Stomach (tissue), 9 donors: ENCODE data around the gene DGLUCY. TPM values are rescaled to one million over a fixed set of nuclear protein-coding genes. Genes with fewer than 3 reads are reported as not detected.

Experiments
- DNase-seq, 2 donors: peaks; one replicate each; pipeline versions ENCODE4 v3.0.0 to v3.0.0-alpha.2; 2013 to 2019
- H3K27ac ChIP-seq, 5 donors: fragments of 200-600 bp in 4 of 5; sonication (generic) in 4 of 5; one replicate each; pipeline ENCODE4 v1.5.1; 2013 to 2019; ENCODE audit warnings: mild to moderate bottlenecking in 1 of 5, moderate library complexity in 1 of 5
- H3K27me3 ChIP-seq, 3 donors: fragments of 200-600 bp; sonication (generic); one replicate each; pipeline ENCODE4 v1.5.1; 2017 to 2019; ENCODE audit warnings: mixed run types in 1 of 3
- H3K36me3 ChIP-seq, 4 donors: fragments of 200-600 bp; sonication (generic); 1 replicate in 3 of 4; 2 replicates in 1 of 4; pipeline ENCODE4 v1.5.1; 2016 to 2019
- H3K4me1 ChIP-seq, 4 donors: fragments of 200-600 bp; sonication (generic); one replicate each; pipeline ENCODE4 v1.5.1; 2016 to 2019
- H3K4me3 ChIP-seq, 4 donors: fragments of 200-600 bp; sonication (generic) in 3 of 4; one replicate each; pipeline ENCODE4 v1.5.1; 2016 to 2019; ENCODE audit warnings: mild to moderate bottlenecking in 1 of 4
- H3K9me3 ChIP-seq, 4 donors: fragments of 200-600 bp; sonication (generic); one replicate each; pipeline ENCODE4 v1.5.1; 2016 to 2019
- EP300 ChIP-seq: sonication (generic); formaldehyde crosslinking; IDR thresholded peaks from one replicate; pipeline ENCODE4 v1.6.1; 2017; ENCODE audit warnings: antibody characterized with exemption
- POLR2A ChIP-seq, 4 donors: fragments of 450-650 bp; IDR thresholded peaks; one replicate each; pipeline ENCODE4 v1.6.1; 2016; ENCODE audit warnings: antibody characterized with exemption in 4 of 4, control low read depth in 2 of 4, mild to moderate bottlenecking in 1 of 4, moderate library complexity in 1 of 4
- POLR2AphosphoS5 ChIP-seq, 3 donors: sonication (generic); formaldehyde crosslinking; IDR thresholded peaks; one replicate each; pipeline ENCODE4 v1.6.1; 2016; ENCODE audit warnings: antibody characterized with exemption in 3 of 3
- WGBS, 5 donors: extraction: QIAGEN DNeasy Blood & Tissue Kit in 3 of 5; methylation state at CpG; one replicate each; pipeline versions ENCODE4 v1.1.5 to v1.1.7; 2013 to 2018; 5-methylcytosine and 5-hydroxymethylcytosine counted together
- intact Hi-C: fragments of 100-400 bp; cut with DNase I; formaldehyde crosslinking; loops from one replicate; pipeline ENCODE4 v1.15.1; 2023; ENCODE audit warnings: low total_unique reads
- polyA plus RNA-seq, 3 donors: library from polyadenylated mRNA; stranded (reverse); fragments of 200-250 nt; gene quantifications; one replicate each; pipeline ENCODE4 v1.2.3, GENCODE V29; 2013
- total RNA-seq, 5 donors: library from RNA; depleted of rRNA; stranded (reverse); fragments of >200 nt; gene quantifications; one replicate each; pipeline versions ENCODE4 v1.1.0 to v1.2.3, GENCODE V29; 2014 to 2016
- TF ChIP-seq, protein P1 (sequence below), 7 experiments: fragments of 450-650 bp in 4 of 7; fragments of 200-600 bp in 3 of 7; sonication (generic) in 3 of 7; IDR thresholded peaks; one replicate each; pipeline ENCODE4 v1.5.1; 2016 to 2019; ENCODE audit warnings: antibody characterized with exemption in 7 of 7, control low read depth in 2 of 7, mild to moderate bottlenecking in 1 of 7
- donor health status: healthy with polysubstance abuse.
- donor health status: Bipolar disorder and iron deficiency.
- donor health status: healthy.

The DGLUCY gene
- total and polyA plus RNA-seq, 8 donors: 24.1 to 122 (median 67.1) TPM

GRCh38 chr14:91098591-91098990 lies 15.3 kb upstream of the DGLUCY start:
- no peak for DNase-seq
- H3K4me3 ChIP-seq: no peak overlapping the region
- intact Hi-C loops: no loop called here
- no peaks in the 10 kb centered on the region for H3K36me3 ChIP-seq
- no peaks in the 10 kb centered on the region for H3K9me3 ChIP-seq
- no peak overlapping the region for H3K27ac ChIP-seq
- TF ChIP-seq POLR2A (IDR thresholded peaks at IDR 0.05) (no peak), POLR2AphosphoS5 (IDR thresholded peaks at IDR 0.05) (no peak), EP300 (no peak)
- TF ChIP-seq, protein P1, sequence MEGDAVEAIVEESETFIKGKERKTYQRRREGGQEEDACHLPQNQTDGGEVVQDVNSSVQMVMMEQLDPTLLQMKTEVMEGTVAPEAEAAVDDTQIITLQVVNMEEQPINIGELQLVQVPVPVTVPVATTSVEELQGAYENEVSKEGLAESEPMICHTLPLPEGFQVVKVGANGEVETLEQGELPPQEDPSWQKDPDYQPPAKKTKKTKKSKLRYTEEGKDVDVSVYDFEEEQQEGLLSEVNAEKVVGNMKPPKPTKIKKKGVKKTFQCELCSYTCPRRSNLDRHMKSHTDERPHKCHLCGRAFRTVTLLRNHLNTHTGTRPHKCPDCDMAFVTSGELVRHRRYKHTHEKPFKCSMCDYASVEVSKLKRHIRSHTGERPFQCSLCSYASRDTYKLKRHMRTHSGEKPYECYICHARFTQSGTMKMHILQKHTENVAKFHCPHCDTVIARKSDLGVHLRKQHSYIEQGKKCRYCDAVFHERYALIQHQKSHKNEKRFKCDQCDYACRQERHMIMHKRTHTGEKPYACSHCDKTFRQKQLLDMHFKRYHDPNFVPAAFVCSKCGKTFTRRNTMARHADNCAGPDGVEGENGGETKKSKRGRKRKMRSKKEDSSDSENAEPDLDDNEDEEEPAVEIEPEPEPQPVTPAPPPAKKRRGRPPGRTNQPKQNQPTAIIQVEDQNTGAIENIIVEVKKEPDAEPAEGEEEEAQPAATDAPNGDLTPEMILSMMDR (IDR thresholded peaks at IDR 0.05): no peak
- no peaks in the 10 kb centered on the region for H3K27me3 ChIP-seq
- WGBS, 5 donors: 70 to 75% (median 72%) methylated on average over 3 of the region's 3 CpGs
- H3K4me1 ChIP-seq: peaks cover 0 to 9% (median 0%) of the 10 kb centered on the region in 4 donors

DNA sequence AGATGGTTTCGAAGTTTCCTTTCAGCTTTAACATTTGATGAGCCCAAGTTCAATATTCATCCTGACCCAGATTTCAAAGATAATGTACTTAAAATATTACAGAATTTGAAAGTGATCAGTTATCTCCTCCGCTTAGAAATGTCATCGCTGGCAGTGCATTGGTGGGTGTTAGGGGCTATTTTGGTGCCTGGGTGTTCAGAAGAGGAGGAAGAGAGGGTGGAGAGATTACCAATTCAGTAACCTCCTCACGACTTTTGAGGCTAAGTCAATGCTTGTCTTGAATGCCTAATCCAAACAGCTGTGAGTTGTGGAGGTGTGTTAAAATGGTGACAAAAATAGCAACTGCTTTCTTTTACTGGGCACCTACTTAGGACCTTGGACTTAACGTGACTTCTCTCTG lies 13.8 kb upstream of the DGLUCY start:
- no peaks in the 10 kb centered on the region for H3K36me3 ChIP-seq
- TF ChIP-seq POLR2AphosphoS5 (IDR thresholded peaks at IDR 0.05) (no peak), EP300 (no peak), POLR2A (IDR thresholded peaks at IDR 0.05) (no peak)
- TF ChIP-seq, protein P1 (IDR thresholded peaks at IDR 0.05): no peak
- H3K4me3 ChIP-seq: no peak overlapping the region
- no peaks in the 10 kb centered on the region for H3K27me3 ChIP-seq
- intact Hi-C loops: no loop called here
- H3K4me1 ChIP-seq: peaks cover 0 to 9% (median 0%) of the 10 kb centered on the region in 4 donors
- 84 to 87% (median 86%) methylated on average over 5 of the region's 5 CpGs for WGBS, 5 donors
- no peak for DNase-seq
- H3K27ac ChIP-seq: no peak overlapping the region
- no peaks in the 10 kb centered on the region for H3K9me3 ChIP-seq

GRCh38 chr14:91103116-91103515 lies 10.8 kb upstream of the DGLUCY start:
- intact Hi-C loops: no loop called here
- TF ChIP-seq, protein P1 (IDR thresholded peaks at IDR 0.05): no peak
- no peak for TF ChIP-seq POLR2AphosphoS5 (IDR thresholded peaks at IDR 0.05)
- no peak for TF ChIP-seq POLR2A (IDR thresholded peaks at IDR 0.05)
- TF ChIP-seq EP300: no peak
- H3K27ac ChIP-seq: no peak overlapping the region

DNA sequence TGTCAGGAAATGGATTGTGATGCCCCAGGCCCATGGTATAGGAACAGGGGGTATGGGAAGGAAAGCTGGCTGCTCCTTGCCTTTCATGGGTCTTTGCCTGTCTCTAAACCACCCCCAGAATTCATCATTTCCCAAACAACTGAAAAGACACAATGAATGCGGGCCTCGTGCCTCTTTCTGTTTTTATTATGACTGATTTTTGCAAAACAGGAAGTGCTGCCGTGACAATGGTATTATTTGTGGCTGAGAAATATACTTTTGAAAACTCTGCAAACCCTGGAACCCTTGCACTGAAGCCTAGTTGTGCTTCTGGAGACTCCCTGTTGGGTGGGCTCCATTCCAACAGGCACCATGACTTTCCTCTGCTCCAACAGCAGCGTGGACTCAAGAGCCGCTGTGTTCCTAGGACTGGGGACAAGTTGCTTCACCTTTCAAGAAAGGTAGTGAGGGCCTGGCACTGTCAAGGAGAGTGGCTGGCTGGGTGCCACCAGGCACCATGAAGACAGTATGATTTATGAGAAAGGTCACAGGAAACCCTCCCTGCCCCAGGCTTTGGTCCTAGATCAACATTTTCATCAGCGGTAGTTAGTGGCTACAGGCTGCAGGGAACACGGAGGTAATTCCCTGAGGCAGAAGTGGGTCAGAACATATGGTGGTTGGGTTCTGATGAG lies 4.8 kb upstream of the DGLUCY start:
- H3K4me1 ChIP-seq: peaks cover 11 to 54% (median 39%) of the 10 kb centered on the region in 4 donors
- peak; percentile 36 to 46 for DNase-seq
- H3K36me3 ChIP-seq: no peaks in the 10 kb centered on the region
- H3K27me3 ChIP-seq: no peaks in the 10 kb centered on the region
- intact Hi-C loops: no loop called here
- peak overlapping the region; percentile 2 to 77 (median 62) for H3K27ac ChIP-seq
- no peak overlapping the region for H3K4me3 ChIP-seq
- no peak for TF ChIP-seq EP300
- TF ChIP-seq POLR2A (IDR thresholded peaks at IDR 0.05): no peak
- TF ChIP-seq, protein P1 (IDR thresholded peaks at IDR 0.05): no peak
- TF ChIP-seq POLR2AphosphoS5 (IDR thresholded peaks at IDR 0.05): no peak
- H3K9me3 ChIP-seq: no peaks in the 10 kb centered on the region
- 59 to 71% (median 67%) methylated on average over 6 to 7 of the region's 7 CpGs for WGBS, 5 donors

More at GRCh38 chr14:91103116-91103515, 10.8 kb upstream of the DGLUCY start:
- H3K4me3 ChIP-seq: no peak overlapping the region
- WGBS, 5 donors: 46 to 68% (median 65%) methylated on average over 7 to 8 of the region's 8 CpGs
- peaks cover 0 to 14% (median 0%) of the 10 kb centered on the region in 4 donors for H3K4me1 ChIP-seq
- DNase-seq: no peak
- no peaks in the 10 kb centered on the region for H3K27me3 ChIP-seq
- no peaks in the 10 kb centered on the region for H3K9me3 ChIP-seq
- no peaks in the 10 kb centered on the region for H3K36me3 ChIP-seq
